ENCODE data around the gene EGLN3.

DNA sequence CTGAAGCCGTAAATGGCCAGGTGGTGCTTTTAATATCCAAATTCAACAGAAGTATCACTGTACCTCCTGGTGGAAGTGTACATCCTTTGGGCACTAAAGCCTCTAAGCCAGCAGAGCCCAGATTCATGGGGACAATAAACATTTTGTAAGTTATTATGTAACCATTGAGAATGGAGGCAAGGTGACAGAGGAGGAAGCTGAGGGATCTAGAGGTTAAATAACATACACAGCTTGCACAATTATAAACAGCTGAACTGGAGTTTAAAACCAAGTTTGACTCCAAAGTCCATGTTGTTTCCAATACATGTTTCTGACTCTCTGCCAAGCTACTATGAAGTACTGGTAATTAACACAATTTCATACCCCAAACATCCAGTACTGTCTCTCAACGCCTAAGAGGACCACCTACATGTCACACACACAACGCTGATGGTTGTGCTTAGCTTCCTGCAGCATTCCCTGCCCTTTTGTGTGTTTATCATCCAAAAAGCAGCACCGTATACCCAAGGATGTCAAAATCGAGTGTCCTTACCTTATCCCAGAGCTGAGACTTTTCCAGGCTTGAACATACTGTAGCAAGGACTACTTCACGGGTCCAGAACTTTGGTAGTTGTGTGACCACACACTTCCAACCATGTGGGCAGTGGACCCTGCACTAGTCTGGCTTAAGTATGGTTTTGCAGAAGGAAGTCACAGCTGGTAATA is 41.3 kb downstream of the EGLN3 start:
- no peak for TF ChIP-seq EZH2 (IDR thresholded peaks at IDR 0.05)
- no peak for TF ChIP-seq POLR2AphosphoS5 (IDR thresholded peaks at IDR 0.05; ENCODE audit: borderline replicate concordance, low read depth, low read length)

Data from SK-N-MC (cell line).